Measurements from ENCODE around the gene WDR91. TPM values are rescaled to one million over a fixed set of nuclear protein-coding genes. Genes with fewer than 3 reads are reported as not detected.

WDR91 gene
- total and polyA plus RNA-seq, 4 donors = 5.8 to 19.0 (median 9.2) TPM

DNA sequence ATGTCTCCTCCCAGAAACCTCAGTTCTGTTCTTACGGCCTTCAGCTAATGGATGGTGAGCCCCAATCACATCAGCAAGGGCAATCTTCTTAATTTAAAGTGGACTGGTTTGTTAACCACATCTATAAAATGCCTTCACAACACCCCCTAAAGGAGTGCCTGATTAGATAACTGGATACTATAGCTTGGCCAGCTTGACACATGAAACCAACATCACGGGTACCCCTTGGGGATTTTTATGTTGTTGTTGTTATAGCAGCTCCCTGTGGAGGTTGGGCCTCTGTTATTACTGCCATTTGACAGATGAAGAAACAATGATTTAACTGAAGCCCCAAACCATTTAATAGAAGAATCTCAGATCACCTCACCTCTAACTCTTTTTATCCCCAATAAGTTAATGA lies 49.1 kb upstream of the WDR91 start:
- Histone ChIP-seq H3K27me3 (ENCODE audit: control insufficient read depth in 4 of 4, insufficient read depth in 4 of 4, low read length in 3 of 4) (no peaks in the 10 kb centered on the region), H3K27ac (ENCODE audit: low read depth in 1 of 2, low read length in 2 of 2) (no peak overlapping the region), H3K9me3 (ENCODE audit: control insufficient read depth in 4 of 4, low read length in 3 of 4) (peaks cover 0 to 2% (median 0%) of the 10 kb centered on the region in 4 donors), H3K4me3 (ENCODE audit: low read depth in 1 of 3, low read length in 3 of 3) (no peak overlapping the region), H3K4me1 (ENCODE audit: control insufficient read depth in 4 of 4, insufficient read depth in 4 of 4, low read length in 3 of 4) (peaks cover 0 to 5% (median 2%) of the 10 kb centered on the region in 4 donors), H3K9ac (ENCODE audit: low read depth in 1 of 2, low read length in 2 of 2) (no peak overlapping the region), H3K36me3 (ENCODE audit: control insufficient read depth in 4 of 4, insufficient read depth in 3 of 4, low read depth in 1 of 4, low read length in 3 of 4) (no peaks in the 10 kb centered on the region)
- TF ChIP-seq, protein P1, sequence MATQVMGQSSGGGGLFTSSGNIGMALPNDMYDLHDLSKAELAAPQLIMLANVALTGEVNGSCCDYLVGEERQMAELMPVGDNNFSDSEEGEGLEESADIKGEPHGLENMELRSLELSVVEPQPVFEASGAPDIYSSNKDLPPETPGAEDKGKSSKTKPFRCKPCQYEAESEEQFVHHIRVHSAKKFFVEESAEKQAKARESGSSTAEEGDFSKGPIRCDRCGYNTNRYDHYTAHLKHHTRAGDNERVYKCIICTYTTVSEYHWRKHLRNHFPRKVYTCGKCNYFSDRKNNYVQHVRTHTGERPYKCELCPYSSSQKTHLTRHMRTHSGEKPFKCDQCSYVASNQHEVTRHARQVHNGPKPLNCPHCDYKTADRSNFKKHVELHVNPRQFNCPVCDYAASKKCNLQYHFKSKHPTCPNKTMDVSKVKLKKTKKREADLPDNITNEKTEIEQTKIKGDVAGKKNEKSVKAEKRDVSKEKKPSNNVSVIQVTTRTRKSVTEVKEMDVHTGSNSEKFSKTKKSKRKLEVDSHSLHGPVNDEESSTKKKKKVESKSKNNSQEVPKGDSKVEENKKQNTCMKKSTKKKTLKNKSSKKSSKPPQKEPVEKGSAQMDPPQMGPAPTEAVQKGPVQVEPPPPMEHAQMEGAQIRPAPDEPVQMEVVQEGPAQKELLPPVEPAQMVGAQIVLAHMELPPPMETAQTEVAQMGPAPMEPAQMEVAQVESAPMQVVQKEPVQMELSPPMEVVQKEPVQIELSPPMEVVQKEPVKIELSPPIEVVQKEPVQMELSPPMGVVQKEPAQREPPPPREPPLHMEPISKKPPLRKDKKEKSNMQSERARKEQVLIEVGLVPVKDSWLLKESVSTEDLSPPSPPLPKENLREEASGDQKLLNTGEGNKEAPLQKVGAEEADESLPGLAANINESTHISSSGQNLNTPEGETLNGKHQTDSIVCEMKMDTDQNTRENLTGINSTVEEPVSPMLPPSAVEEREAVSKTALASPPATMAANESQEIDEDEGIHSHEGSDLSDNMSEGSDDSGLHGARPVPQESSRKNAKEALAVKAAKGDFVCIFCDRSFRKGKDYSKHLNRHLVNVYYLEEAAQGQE (IDR thresholded peaks at IDR 0.05) = no peak
- no peak for TF ChIP-seq RXRA (IDR thresholded peaks at IDR 0.05)
- 95% methylated on average over 2 of the region's 2 CpGs for WGBS
- no peak for DNase-seq (ENCODE audit: low spot score)

GRCh38 chr7:135259702-135260101 lies 48.4 kb upstream of the WDR91 start:
- no peaks in the 10 kb centered on the region for H3K9me3 ChIP-seq (ENCODE audit: control insufficient read depth in 4 of 4, low read length in 3 of 4)
- no peak overlapping the region for H3K9ac ChIP-seq (ENCODE audit: low read depth in 1 of 2, low read length in 2 of 2)
- TF ChIP-seq FOXA2 (IDR thresholded peaks at IDR 0.05) = no peak
- TF ChIP-seq, protein P1 (IDR thresholded peaks at IDR 0.05) = no peak
- no peak for TF ChIP-seq SP1 (IDR thresholded peaks at IDR 0.05)
- no peak for TF ChIP-seq FOXA1 (IDR thresholded peaks at IDR 0.05)
- TF ChIP-seq JUND (IDR thresholded peaks at IDR 0.05) = no peak
- H3K4me1 ChIP-seq (ENCODE audit: control insufficient read depth in 4 of 4, insufficient read depth in 4 of 4, low read length in 3 of 4) = peaks cover 0 to 5% (median 2%) of the 10 kb centered on the region in 4 donors
- H3K27ac ChIP-seq (ENCODE audit: low read depth in 1 of 2, low read length in 2 of 2) = no peak overlapping the region
- H3K27me3 ChIP-seq (ENCODE audit: control insufficient read depth in 4 of 4, insufficient read depth in 4 of 4, low read length in 3 of 4) = no peaks in the 10 kb centered on the region
- no peak for DNase-seq (ENCODE audit: low spot score)
- 96% methylated on average over 6 of the region's 6 CpGs for WGBS
- H3K36me3 ChIP-seq (ENCODE audit: control insufficient read depth in 4 of 4, insufficient read depth in 3 of 4, low read depth in 1 of 4, low read length in 3 of 4) = no peaks in the 10 kb centered on the region
- H3K4me3 ChIP-seq (ENCODE audit: low read depth in 1 of 3, low read length in 3 of 3) = no peak overlapping the region

DNA sequence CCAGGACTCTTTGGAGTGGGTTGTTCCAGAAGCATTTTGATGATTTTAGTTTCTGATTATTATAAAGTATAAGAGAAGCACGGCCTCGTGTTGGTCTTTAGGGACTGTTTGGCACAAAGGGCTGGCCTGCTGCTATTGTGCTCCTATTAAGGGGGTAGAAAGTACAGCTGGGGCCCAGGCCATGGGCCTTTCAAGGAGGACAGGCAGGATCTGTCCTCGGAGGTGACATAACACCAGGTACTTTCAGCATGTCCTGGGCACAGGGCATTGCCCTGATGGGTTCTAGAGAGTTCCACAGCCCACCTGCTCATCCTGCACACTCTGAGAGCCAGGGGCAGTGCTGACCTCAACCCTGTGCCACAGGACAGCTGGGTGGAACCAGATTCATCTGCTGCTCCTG lies 47.3 kb upstream of the WDR91 start:
- Histone ChIP-seq H3K36me3 (ENCODE audit: control insufficient read depth in 4 of 4, insufficient read depth in 3 of 4, low read depth in 1 of 4, low read length in 3 of 4) (no peaks in the 10 kb centered on the region), H3K4me1 (ENCODE audit: control insufficient read depth in 4 of 4, insufficient read depth in 4 of 4, low read length in 3 of 4) (peaks cover 0 to 8% (median 2%) of the 10 kb centered on the region in 4 donors), H3K9me3 (ENCODE audit: control insufficient read depth in 4 of 4, low read length in 3 of 4) (no peaks in the 10 kb centered on the region), H3K4me3 (ENCODE audit: low read depth in 1 of 3, low read length in 3 of 3) (no peak overlapping the region), H3K27me3 (ENCODE audit: control insufficient read depth in 4 of 4, insufficient read depth in 4 of 4, low read length in 3 of 4) (no peaks in the 10 kb centered on the region), H3K9ac (ENCODE audit: low read depth in 1 of 2, low read length in 2 of 2) (no peak overlapping the region), H3K27ac (ENCODE audit: low read depth in 1 of 2, low read length in 2 of 2) (no peak overlapping the region)
- no peak for DNase-seq (ENCODE audit: low spot score)
- WGBS = 88% methylated on average over 3 of the region's 3 CpGs
- TF ChIP-seq GABPA (IDR thresholded peaks at IDR 0.05 in 1 of 2, conservative IDR thresholded peaks at IDR 0.05 in 1 of 2) (no peak), ATF3 (IDR thresholded peaks at IDR 0.05) (no peak), SP1 (IDR thresholded peaks at IDR 0.05) (no peak), RAD21 (IDR thresholded peaks at IDR 0.05) (no peak), FOXA2 (IDR thresholded peaks at IDR 0.05) (no peak), CTCF (IDR thresholded peaks at IDR 0.05; ENCODE audit: low read depth, low read length, missing input control) (no peak), YY1 (IDR thresholded peaks at IDR 0.05) (no peak), TAF1 (conservative IDR thresholded peaks at IDR 0.05) (no peak)

Measured in liver (tissue), 9 donors.